H9 (cell line): Measurements from ENCODE around the gene CEMIP2. TPM values are rescaled to one million over a fixed set of nuclear protein-coding genes. Genes with fewer than 3 reads are reported as not detected.
A peak's percentile ranks its signal among the peaks of the same experiment; 100 is the strongest.

Experiments used
- DNase-seq: peaks from one replicate; pipeline ENCODE4 v3.0.0-alpha.2; 2017
- H2AFZ ChIP-seq: one replicate; pipeline ENCODE4 v1.6.1; 2013; ENCODE audit warnings: mild to moderate bottlenecking, low read length, control low read depth, moderate library complexity
- H2AK5ac ChIP-seq: 2 replicates; pipeline ENCODE4 v1.6.1; 2013; ENCODE audit warnings: low read length, control low read depth, mixed read lengths; ENCODE audit not compliant: insufficient read length
- H2BK120ac ChIP-seq: one replicate; pipeline ENCODE4 v1.6.1; 2013; ENCODE audit warnings: low read depth, mild to moderate bottlenecking, low read length, control low read depth, inconsistent platforms; ENCODE audit not compliant: poor library complexity, severe bottlenecking
- H2BK12ac ChIP-seq: 2 replicates; pipeline ENCODE4 v1.6.1; 2013; ENCODE audit warnings: low read length, control low read depth, mixed read lengths, low read depth; ENCODE audit not compliant: insufficient read length
- H2BK15ac ChIP-seq: 2 replicates; pipeline ENCODE4 v1.6.1; 2013; ENCODE audit warnings: low read depth, low read length, control low read depth
- H2BK20ac ChIP-seq: one replicate; pipeline ENCODE4 v1.6.1; 2013; ENCODE audit warnings: low read depth, mild to moderate bottlenecking, low read length, control low read depth, inconsistent platforms; ENCODE audit not compliant: poor library complexity, severe bottlenecking
- H2BK5ac ChIP-seq: 2 replicates; pipeline ENCODE4 v1.6.1; 2013; ENCODE audit warnings: low read length, control low read depth, mixed read lengths; ENCODE audit not compliant: insufficient read length
- H3K14ac ChIP-seq: 2 replicates; pipeline ENCODE4 v1.6.1; 2013; ENCODE audit warnings: low read length, control low read depth; ENCODE audit not compliant: insufficient read depth
- H3K18ac ChIP-seq: 2 replicates; pipeline ENCODE4 v1.6.1; 2013; ENCODE audit warnings: low read depth, mild to moderate bottlenecking, mixed read lengths, low read length, control low read depth; ENCODE audit not compliant: insufficient read length
- H3K23ac ChIP-seq: 2 replicates; pipeline ENCODE4 v1.6.1; 2013; ENCODE audit warnings: low read length, control low read depth, mixed read lengths, low read depth; ENCODE audit not compliant: insufficient read length
- H3K23me2 ChIP-seq: 2 replicates; pipeline ENCODE4 v1.6.1; 2013; ENCODE audit warnings: low read depth, mild to moderate bottlenecking, mixed read lengths, low read length, control low read depth; ENCODE audit not compliant: insufficient read length, poor library complexity, severe bottlenecking
- H3K27ac ChIP-seq: 2 replicates; pipeline ENCODE4 v1.5.1; 2013; ENCODE audit warnings: low read length, control low read depth, mixed read lengths, low read depth; ENCODE audit not compliant: insufficient read length
- H3K27me3 ChIP-seq: 2 replicates; pipeline ENCODE4 v1.6.1; 2013; ENCODE audit warnings: low read length, control low read depth, inconsistent platforms; ENCODE audit not compliant: insufficient read depth
- H3K4ac ChIP-seq: 2 replicates; pipeline ENCODE4 v1.6.1; 2013; ENCODE audit warnings: low read depth, mild to moderate bottlenecking, control low read depth, inconsistent platforms, low read length, moderate library complexity
- H3K4me1 ChIP-seq: 2 replicates; pipeline ENCODE4 v1.6.1; 2013; ENCODE audit warnings: low read length, control low read depth, inconsistent platforms; ENCODE audit not compliant: insufficient read depth
- H3K4me2 ChIP-seq: 2 replicates; pipeline ENCODE4 v1.6.1; 2013; ENCODE audit warnings: low read length, control low read depth, mixed read lengths; ENCODE audit not compliant: insufficient read length, insufficient read depth
- H3K56ac ChIP-seq: 2 replicates; pipeline ENCODE4 v1.6.1; 2013; ENCODE audit warnings: low read depth, mild to moderate bottlenecking, mixed read lengths, low read length, control low read depth; ENCODE audit not compliant: insufficient read length
- H3K79me1 ChIP-seq: 2 replicates; pipeline ENCODE4 v1.6.1; 2013; ENCODE audit warnings: low read depth, mild to moderate bottlenecking, moderate library complexity, low read length, control low read depth, inconsistent platforms; ENCODE audit not compliant: insufficient read depth, poor library complexity, severe bottlenecking
- H3K79me2 ChIP-seq: 2 replicates; pipeline ENCODE4 v1.6.1; 2013; ENCODE audit warnings: low read length, control low read depth, inconsistent platforms; ENCODE audit not compliant: insufficient read depth
- H3K9ac ChIP-seq: 2 replicates; pipeline ENCODE4 v1.6.1; 2013; ENCODE audit warnings: low read length, control low read depth, mixed read lengths; ENCODE audit not compliant: insufficient read length; ENCODE audit errors: extremely low read depth
- H3K9me3 ChIP-seq: one replicate; pipeline ENCODE4 v1.6.1; 2013; ENCODE audit warnings: low read depth, low read length, inconsistent platforms; ENCODE audit not compliant: control insufficient read depth
- H3T11ph ChIP-seq: one replicate; pipeline ENCODE4 v1.6.1; 2013; ENCODE audit warnings: mild to moderate bottlenecking, low read length, control low read depth, inconsistent platforms
- H4K20me1 ChIP-seq: one replicate; pipeline ENCODE4 v1.6.1; 2013; ENCODE audit not compliant: control insufficient read depth, insufficient read length, insufficient read depth
- H4K5ac ChIP-seq: 2 replicates; pipeline ENCODE4 v1.6.1; 2013; ENCODE audit warnings: low read depth, mild to moderate bottlenecking, mixed read lengths, low read length, control low read depth; ENCODE audit not compliant: insufficient read length
- H4K8ac ChIP-seq: replicated peaks from 2 replicates; pipeline ENCODE4 v1.6.1; 2013; ENCODE audit warnings: low read length, control low read depth, mixed read lengths, low read depth; ENCODE audit not compliant: insufficient read length
- H4K91ac ChIP-seq: 2 replicates; pipeline ENCODE4 v1.6.1; 2013; ENCODE audit warnings: low read depth, mild to moderate bottlenecking, moderate library complexity, mixed read lengths, low read length, control low read depth; ENCODE audit not compliant: insufficient read length
- H3K27ac Mint-ChIP-seq, 3 experiments: 2 replicates in 2 of 3; 3 replicates in 1 of 3; pipeline ENCODE4 v1.8.0; 2020 to 2021; ENCODE audit warnings: mixed read lengths in 3 of 3, mild to moderate bottlenecking in 1 of 3, moderate library complexity in 1 of 3
- H3K27me3 Mint-ChIP-seq: 2 replicates; pipeline ENCODE4 v1.8.0; 2021; ENCODE audit warnings: low read depth, mild to moderate bottlenecking, moderate library complexity, mixed read lengths
- H3K36me3 Mint-ChIP-seq, 3 experiments: 2 replicates in 2 of 3; 3 replicates in 1 of 3; pipeline ENCODE4 v1.8.0; 2020 to 2021; ENCODE audit warnings: low read depth in 3 of 3, mixed read lengths in 3 of 3; ENCODE audit not compliant: insufficient read depth in 1 of 3
- H3K4me1 Mint-ChIP-seq, 2 experiments: 2 replicates each; pipeline ENCODE4 v1.8.0; 2020; ENCODE audit warnings: mixed read lengths in 2 of 2
- H3K4me3 Mint-ChIP-seq, 2 experiments: 2 replicates in 1 of 2; 3 replicates in 1 of 2; pipeline ENCODE4 v1.8.0; 2020 to 2021; ENCODE audit warnings: mild to moderate bottlenecking in 2 of 2, mixed read lengths in 2 of 2, moderate library complexity in 1 of 2
- H3K9me3 Mint-ChIP-seq, 2 experiments: 2 replicates in 1 of 2; 3 replicates in 1 of 2; pipeline ENCODE4 v1.8.0; 2020; ENCODE audit warnings: mild to moderate bottlenecking in 2 of 2, mixed read lengths in 2 of 2, moderate library complexity in 1 of 2
- WGBS: extraction: QIAGEN DNeasy Blood & Tissue Kit; methylation state at CpG from one replicate; pipeline ENCODE4 v1.1.7; 2013; ENCODE audit warnings: missing lambda C conversion rate, low lambda C conversion rate, mixed read lengths; ENCODE audit not compliant: insufficient read length; ENCODE audit errors: extremely low coverage; 5-methylcytosine and 5-hydroxymethylcytosine counted together
- total RNA-seq: library from RNA; stranded (reverse); gene quantifications from 2 replicates; pipeline ENCODE4 v1.2.1, GENCODE V29; 2021
- TF ChIP-seq, protein P1 (sequence below): fragments of 200-600 bp; sonication (generic); conservative IDR thresholded peaks from 3 replicates; pipeline ENCODE4 v1.8.0; 2021; ENCODE audit warnings: antibody characterized with exemption, mild to moderate bottlenecking

Gene CEMIP2
- total RNA-seq, 1 experiment from 2014 or later, result 77.2 TPM

DNA sequence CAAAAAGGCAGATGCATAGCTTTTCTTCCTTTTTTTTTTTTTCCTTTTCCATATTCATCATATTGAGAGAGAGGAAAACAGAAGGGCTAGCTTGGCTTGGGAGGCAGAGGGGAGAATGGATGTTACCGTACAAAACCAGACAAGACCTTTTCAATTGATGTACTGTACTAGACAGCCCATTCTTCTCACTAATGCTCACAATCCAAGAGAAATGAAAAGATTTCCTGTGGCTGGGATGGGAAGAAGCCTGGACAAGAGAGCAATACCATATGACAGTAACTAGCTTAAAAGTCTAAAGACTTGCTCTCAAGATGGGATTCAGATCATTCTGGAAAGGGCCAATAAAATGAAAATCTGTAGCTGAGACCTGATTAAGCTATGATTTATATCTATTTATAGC is 3.4 kb downstream of the CEMIP2 start:
- Histone ChIP-seq H3K79me2 (peaks cover 9% of the 10 kb centered on the region; the same call in 1 of the 2 replicates), H4K20me1 (no peaks in the 10 kb centered on the region), H3K56ac (no peak overlapping the region), H3K14ac (no peak overlapping the region), H3K27me3 (no peaks in the 10 kb centered on the region; the same call in 1 of the 2 replicates), H2BK15ac (no peak overlapping the region), H2BK20ac (no peak overlapping the region), H2BK12ac (no peak overlapping the region), H3T11ph (no peak overlapping the region), H4K91ac (no peak overlapping the region), H2AK5ac (no peak overlapping the region), H3K23me2 (peaks cover 18% of the 10 kb centered on the region), H3K23ac (no peak overlapping the region), H4K8ac (no peak overlapping the region), H3K4me1 (peaks cover 13% of the 10 kb centered on the region; the same call in 1 of the 2 replicates), H2BK120ac (no peak overlapping the region), H3K79me1 (no peaks in the 10 kb centered on the region), H4K5ac (no peak overlapping the region), H2AFZ (no peak overlapping the region), H3K9me3 (no peaks in the 10 kb centered on the region), H3K4me2 (no peak overlapping the region), H3K27ac (no peak overlapping the region), H3K9ac (no peak overlapping the region), H2BK5ac (no peak overlapping the region), H3K4ac (no peak overlapping the region), H3K18ac (no peak overlapping the region)
- TF ChIP-seq, protein P1, sequence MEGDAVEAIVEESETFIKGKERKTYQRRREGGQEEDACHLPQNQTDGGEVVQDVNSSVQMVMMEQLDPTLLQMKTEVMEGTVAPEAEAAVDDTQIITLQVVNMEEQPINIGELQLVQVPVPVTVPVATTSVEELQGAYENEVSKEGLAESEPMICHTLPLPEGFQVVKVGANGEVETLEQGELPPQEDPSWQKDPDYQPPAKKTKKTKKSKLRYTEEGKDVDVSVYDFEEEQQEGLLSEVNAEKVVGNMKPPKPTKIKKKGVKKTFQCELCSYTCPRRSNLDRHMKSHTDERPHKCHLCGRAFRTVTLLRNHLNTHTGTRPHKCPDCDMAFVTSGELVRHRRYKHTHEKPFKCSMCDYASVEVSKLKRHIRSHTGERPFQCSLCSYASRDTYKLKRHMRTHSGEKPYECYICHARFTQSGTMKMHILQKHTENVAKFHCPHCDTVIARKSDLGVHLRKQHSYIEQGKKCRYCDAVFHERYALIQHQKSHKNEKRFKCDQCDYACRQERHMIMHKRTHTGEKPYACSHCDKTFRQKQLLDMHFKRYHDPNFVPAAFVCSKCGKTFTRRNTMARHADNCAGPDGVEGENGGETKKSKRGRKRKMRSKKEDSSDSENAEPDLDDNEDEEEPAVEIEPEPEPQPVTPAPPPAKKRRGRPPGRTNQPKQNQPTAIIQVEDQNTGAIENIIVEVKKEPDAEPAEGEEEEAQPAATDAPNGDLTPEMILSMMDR, result no peak
- H3K4me3 Mint-ChIP-seq, result 0 out of 5 replicates have a peak overlapping the region, but pooled peaks of 1 of the 2 experiments have one; percentile 40
- WGBS, result no CpG with 5 or more reads among the region's 1 CpG
- H3K27ac Mint-ChIP-seq, result no peak overlapping the region
- H3K36me3 Mint-ChIP-seq, result peaks cover 0 to 5% (median 2%) of the 10 kb centered on the region in 3 experiments; a peak in 2 of 7 replicates
- H3K4me1 Mint-ChIP-seq, result peaks cover 70 to 75% of the 10 kb centered on the region in 2 experiments
- DNase-seq, result no peak
- H3K9me3 Mint-ChIP-seq, result no peaks in the 10 kb centered on the region; a peak in 1 of 5 replicates
- peaks cover 4% of the 10 kb centered on the region; the same call in 1 of the 2 replicates for H3K27me3 Mint-ChIP-seq
